GM23338 (cell line): ENCODE measurements around the gene AFAP1. TPM values are rescaled to one million over a fixed set of nuclear protein-coding genes. Genes with fewer than 3 reads are reported as not detected.

Experiments
- ATAC-seq: fragments of 200-7000 bp; cut with Tn5 transposase; 3 replicates; pipeline ENCODE4 v1.9.1; 2020
- DNase-seq: peaks from one replicate; pipeline ENCODE4 v3.0.0-alpha.2; 2015; ENCODE audit warnings: low spot score
- H2AFZ ChIP-seq: fragments of 200-600 bp; sonication (generic); 2 replicates; pipeline ENCODE4 v1.8.0; 2016; ENCODE audit warnings: antibody characterized with exemption, mild to moderate bottlenecking, moderate library complexity
- H3F3A ChIP-seq: fragments of 200-600 bp; sonication (generic); replicated peaks from 2 replicates; pipeline ENCODE4 v1.8.0; 2017; ENCODE audit warnings: antibody characterized with exemption, mixed run types, low read depth
- H3K27ac ChIP-seq: fragments of 200-600 bp; sonication (generic); 2 replicates; pipeline ENCODE4 v1.6.1; 2016; ENCODE audit warnings: low read depth
- H3K27me3 ChIP-seq: fragments of 200-600 bp; sonication (generic); 2 replicates; pipeline ENCODE4 v1.8.0; 2016; ENCODE audit warnings: mild to moderate bottlenecking, mixed run types, moderate library complexity; ENCODE audit not compliant: insufficient read depth
- H3K36me3 ChIP-seq: fragments of 200-600 bp; sonication (generic); 2 replicates; pipeline ENCODE4 v1.8.0; 2016; ENCODE audit warnings: mild to moderate bottlenecking; ENCODE audit not compliant: insufficient read depth
- H3K4me1 ChIP-seq: fragments of 200-600 bp; sonication (generic); 2 replicates; pipeline ENCODE4 v1.8.0; 2016; ENCODE audit warnings: mild to moderate bottlenecking, moderate library complexity; ENCODE audit not compliant: insufficient read depth
- H3K4me2 ChIP-seq: fragments of 200-600 bp; sonication (generic); 2 replicates; pipeline ENCODE4 v1.7.1; 2017; ENCODE audit warnings: mixed run types
- H3K4me3 ChIP-seq: fragments of 200-600 bp; sonication (generic); 2 replicates; pipeline ENCODE4 v1.6.1; 2016; ENCODE audit warnings: mixed run types
- H3K79me2 ChIP-seq: fragments of 200-600 bp; sonication (generic); replicated peaks from 2 replicates; pipeline ENCODE4 v1.8.0; 2017; ENCODE audit warnings: mild to moderate bottlenecking; ENCODE audit not compliant: insufficient read depth
- H3K9me2 ChIP-seq: fragments of 200-600 bp; sonication (generic); 2 replicates; pipeline ENCODE4 v1.8.0; 2017; ENCODE audit not compliant: insufficient read depth
- H4K20me1 ChIP-seq: fragments of 200-600 bp; sonication (generic); replicated peaks from 2 replicates; pipeline ENCODE4 v1.8.0; 2017; ENCODE audit warnings: mild to moderate bottlenecking; ENCODE audit not compliant: insufficient read depth
- H3K27ac Mint-ChIP-seq: 2 replicates; pipeline ENCODE4 v1.8.0; 2020; ENCODE audit warnings: inconsistent platforms, mild to moderate bottlenecking, moderate library complexity, mixed read lengths
- H3K27me3 Mint-ChIP-seq: 3 replicates; pipeline ENCODE4 v1.8.0; 2022; ENCODE audit warnings: low read depth, mild to moderate bottlenecking, moderate library complexity, mixed read lengths, inconsistent platforms; ENCODE audit not compliant: insufficient read depth, poor library complexity
- H3K36me3 Mint-ChIP-seq: 3 replicates; pipeline ENCODE4 v1.8.0; 2021; ENCODE audit warnings: low read depth, mild to moderate bottlenecking, inconsistent platforms, moderate library complexity, mixed read lengths
- H3K4me1 Mint-ChIP-seq: 3 replicates; pipeline ENCODE4 v1.8.0; 2020; ENCODE audit warnings: mild to moderate bottlenecking, inconsistent platforms, mixed read lengths
- H3K4me3 Mint-ChIP-seq: 3 replicates; pipeline ENCODE4 v1.8.0; 2021; ENCODE audit warnings: moderate library complexity, mild to moderate bottlenecking, inconsistent platforms, mixed read lengths
- H3K9me3 Mint-ChIP-seq: 3 replicates; pipeline ENCODE4 v1.8.0; 2020; ENCODE audit warnings: moderate library complexity, mild to moderate bottlenecking, inconsistent platforms, mixed read lengths
- CREB1 ChIP-seq: fragments of 250-450 bp; sonication (Bioruptor Pico); IDR thresholded peaks from 2 replicates; pipeline ENCODE4 v1.5.0; 2020; ENCODE audit warnings: low read depth, mild to moderate bottlenecking, moderate library complexity
- CTCF ChIP-seq, 2 experiments: fragments of 200-600 bp in 1 of 2; sonication (generic) in 1 of 2; conservative IDR thresholded peaks; 2 replicates each; pipeline versions ENCODE4 v1.5.1 to v1.6.1; 2016 to 2017; ENCODE audit warnings: antibody characterized with exemption in 2 of 2, low read depth in 2 of 2, mild to moderate bottlenecking in 2 of 2, moderate library complexity in 1 of 2
- ETS1 ChIP-seq: IDR thresholded peaks from 2 replicates; pipeline ENCODE4 v1.6.1; 2016; ENCODE audit warnings: antibody characterized with exemption
- EZH2 ChIP-seq: fragments of 200-600 bp; sonication (generic); IDR thresholded peaks from one replicate; pipeline ENCODE4 v1.8.0; 2017; ENCODE audit warnings: antibody characterized with exemption, mild to moderate bottlenecking, low read depth; ENCODE audit not compliant: unreplicated experiment
- JUNB ChIP-seq: IDR thresholded peaks from one replicate; pipeline ENCODE4 v1.6.1; 2016; ENCODE audit warnings: antibody characterized with exemption; ENCODE audit not compliant: unreplicated experiment
- NANOG ChIP-seq: IDR thresholded peaks from 2 replicates; pipeline ENCODE4 v1.6.1; 2016; ENCODE audit warnings: antibody characterized with exemption, borderline replicate concordance
- REST ChIP-seq: IDR thresholded peaks from one replicate; pipeline ENCODE4 v1.6.1; 2018; ENCODE audit warnings: antibody characterized with exemption; ENCODE audit not compliant: unreplicated experiment
- STAT1 ChIP-seq: IDR thresholded peaks from one replicate; pipeline ENCODE4 v1.6.1; 2016; ENCODE audit warnings: antibody characterized with exemption; ENCODE audit not compliant: unreplicated experiment
- ZNF114 ChIP-seq: fragments of 250-450 bp; sonication (Bioruptor Pico); IDR thresholded peaks from 2 replicates; pipeline ENCODE4 v1.5.0; 2020; ENCODE audit warnings: mild to moderate bottlenecking, moderate library complexity
- ZNF331 ChIP-seq: fragments of 250-450 bp; sonication (Bioruptor Pico); IDR thresholded peaks from 2 replicates; pipeline ENCODE4 v1.5.0; 2020; ENCODE audit warnings: low read depth, mild to moderate bottlenecking, moderate library complexity
- ZNF462 ChIP-seq: fragments of 250-450 bp; sonication (Bioruptor Pico); IDR thresholded peaks from 2 replicates; pipeline ENCODE4 v1.5.0; 2020; ENCODE audit warnings: mild to moderate bottlenecking, moderate library complexity
- polyA plus RNA-seq: library from polyadenylated mRNA; unstranded; fragments of >200 nt; fragmentation: Nextera tagmentation; extraction: Ambion mirVana; gene quantifications from 2 replicates; pipeline ENCODE4 v1.2.1, GENCODE V29; 2016
- total RNA-seq: library from RNA; depleted of rRNA; stranded (reverse); fragments of >200 nt; shearing (Covaris generic); gene quantifications from 2 replicates; pipeline ENCODE4 v1.2.3, GENCODE V29; 2014

The AFAP1 gene
- total and polyA plus RNA-seq, 2 experiments from 2014 or later = 6.5 to 21.5 TPM

GRCh38 chr4:7756561-7757355, 182.9 kb downstream of the AFAP1 start:
- no peaks in the 10 kb centered on the region for H3K79me2 ChIP-seq
- H3F3A ChIP-seq = 0 out of 2 replicates have a peak, but pooled peaks cover under 1% of the 10 kb centered on the region
- H3K9me3 Mint-ChIP-seq = no peaks in the 10 kb centered on the region
- no peak overlapping the region for H3K4me2 ChIP-seq
- no peaks in the 10 kb centered on the region for H3K36me3 ChIP-seq
- H3K27me3 ChIP-seq = no peaks in the 10 kb centered on the region
- ATAC-seq (no peak), DNase-seq (no peak)
- H3K27ac Mint-ChIP-seq = no peak overlapping the region
- H3K36me3 Mint-ChIP-seq = no peaks in the 10 kb centered on the region
- H3K4me3 ChIP-seq = no peak overlapping the region
- H3K27me3 Mint-ChIP-seq = peaks cover 11% of the 10 kb centered on the region
- no peak overlapping the region for H2AFZ ChIP-seq
- TF ChIP-seq JUNB (no peak), NANOG (no peak), STAT1 (no peak), ZNF331 (no peak), ZNF462 (CRISPR knock-in tag) (no peak), ZNF114 (CRISPR knock-in tag) (no peak), CTCF (conservative IDR thresholded peaks at IDR 0.05; ENCODE audit: low read depth in 2 of 2) (no peak), ETS1 (no peak), CREB1 (CRISPR knock-in tag) (no peak), REST (no peak), EZH2 (no peak)
- no peak overlapping the region for H3K27ac ChIP-seq
- H3K4me3 Mint-ChIP-seq = no peak overlapping the region
- H3K9me2 ChIP-seq = no peaks in the 10 kb centered on the region
- no peaks in the 10 kb centered on the region for H4K20me1 ChIP-seq
- no peaks in the 10 kb centered on the region for H3K4me1 ChIP-seq
- peaks cover 4% of the 10 kb centered on the region; the same call in 2 of the 3 replicates for H3K4me1 Mint-ChIP-seq
